Activated T-helper 1 cell treated with Interleukin-2 at 50 U/mL for 16 hours (primary cell): ENCODE data around the gene LIN52.

Experiments used
- DNase-seq: peaks from one replicate; pipeline ENCODE4 v3.0.0-alpha.2; 2020; ENCODE audit warnings: low read depth

LIN52 gene

DNA sequence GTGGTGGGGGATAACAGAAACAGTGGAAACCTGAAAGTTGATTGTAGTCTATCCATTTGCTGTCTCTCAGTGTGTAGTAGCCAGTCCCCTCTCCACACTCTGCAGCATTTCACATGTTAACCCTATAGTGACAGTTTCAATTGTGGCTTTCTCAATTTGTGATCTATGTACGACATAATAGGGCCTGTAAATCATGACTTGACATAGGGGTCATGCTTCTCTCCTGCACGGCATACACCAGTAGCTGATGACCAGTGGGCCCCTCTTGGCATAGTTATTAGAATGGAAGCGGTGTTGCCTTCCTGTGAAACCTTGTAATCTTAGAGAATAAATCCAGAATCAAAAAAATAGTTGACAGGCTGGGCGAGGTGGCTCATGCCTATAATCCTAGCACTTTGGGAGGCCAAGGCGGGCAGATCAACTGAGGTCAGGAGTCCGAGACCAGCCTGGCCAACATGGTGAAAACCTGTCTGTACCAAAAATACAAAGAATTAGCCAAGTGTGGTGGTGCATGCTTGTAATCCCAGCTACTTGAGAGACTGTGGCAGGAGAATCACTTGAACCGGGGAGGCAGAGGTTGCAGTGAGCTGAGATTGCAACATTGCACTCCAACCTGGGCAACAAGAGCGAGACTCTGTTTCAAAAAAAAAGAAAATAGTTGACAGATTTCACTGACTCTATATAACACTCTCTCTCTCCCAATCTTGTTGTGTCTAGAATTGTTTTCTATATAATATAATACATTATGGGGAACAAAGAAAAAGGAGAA, 109.9 kb downstream of the LIN52 start:
- DNase-seq, result no peak

DNA sequence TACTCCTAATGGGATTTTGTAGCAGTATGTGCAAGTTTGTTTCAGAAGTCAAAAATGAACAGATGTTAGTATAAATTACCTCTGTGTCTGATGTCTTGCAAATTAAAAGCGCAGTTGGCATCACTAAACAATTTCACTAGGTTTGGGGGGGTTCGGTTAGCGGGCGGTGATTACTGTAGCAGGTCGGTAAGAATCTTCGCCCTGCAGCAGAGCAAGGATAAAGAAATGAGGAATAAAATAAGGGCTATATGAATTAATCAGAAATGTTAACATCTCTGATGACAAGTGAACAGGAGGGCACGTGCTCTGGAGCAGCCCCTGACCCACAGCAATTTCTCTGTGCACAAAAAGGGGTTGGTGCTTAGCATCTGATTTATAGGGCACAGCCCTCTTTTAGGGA, 110.9 kb downstream of the LIN52 start:
- no peak for DNase-seq

DNA sequence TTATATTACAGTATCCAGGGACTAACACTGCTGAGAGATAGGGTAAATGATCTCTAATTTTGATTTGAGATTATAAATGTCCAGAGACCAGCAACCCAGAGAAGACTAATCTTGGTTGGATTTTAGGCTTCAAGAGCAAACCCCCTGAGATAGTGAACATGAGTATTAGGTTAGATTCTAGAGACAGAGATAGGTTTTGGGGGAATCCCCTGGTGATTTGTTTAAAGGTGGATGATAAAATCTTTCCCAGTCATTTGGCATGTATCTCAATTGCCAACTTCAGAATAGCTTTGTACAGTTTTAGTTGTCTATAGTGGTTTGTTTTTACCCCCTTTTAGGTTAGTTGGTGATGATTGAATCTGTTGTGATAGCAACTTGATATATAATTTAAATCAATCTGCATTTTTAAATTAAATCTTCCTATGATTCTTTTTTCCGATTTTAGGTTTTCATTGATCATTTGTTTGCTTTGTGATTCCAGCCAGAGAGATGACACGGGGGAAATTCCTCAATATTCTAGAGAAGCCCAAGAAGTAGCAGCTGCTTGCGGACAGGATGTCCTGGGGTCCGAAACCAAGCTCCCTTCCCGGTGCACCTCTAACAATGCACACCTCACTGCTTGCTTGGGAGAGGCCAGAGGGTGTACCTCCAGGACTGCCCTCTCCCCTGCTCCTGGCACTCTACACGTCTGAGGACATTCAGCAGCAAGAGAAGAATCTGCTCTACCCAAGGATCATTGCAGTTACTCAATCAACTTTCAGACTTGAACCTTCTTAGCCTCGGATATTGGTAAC, 113.9 kb downstream of the LIN52 start:
- no peak for DNase-seq

DNA sequence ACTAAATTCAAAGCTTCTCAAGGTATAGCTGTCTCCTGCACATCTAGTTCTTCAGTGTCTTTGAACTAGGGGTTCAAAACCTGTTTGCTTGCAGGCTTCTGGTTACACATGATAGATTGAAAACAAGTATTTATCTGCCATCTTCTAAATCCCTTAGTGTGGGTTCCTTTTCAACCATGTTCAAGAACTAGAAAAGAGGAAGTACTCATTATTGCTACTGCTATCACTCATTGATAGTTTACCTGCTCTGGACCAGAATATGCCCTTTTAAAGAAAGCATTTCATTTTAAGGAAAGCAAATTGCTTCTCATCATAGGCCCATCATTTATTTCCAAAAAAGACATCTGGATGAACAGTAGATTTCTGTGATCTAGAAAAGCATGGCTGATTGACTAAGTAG, 117.4 kb downstream of the LIN52 start:
- DNase-seq, result no peak

DNA sequence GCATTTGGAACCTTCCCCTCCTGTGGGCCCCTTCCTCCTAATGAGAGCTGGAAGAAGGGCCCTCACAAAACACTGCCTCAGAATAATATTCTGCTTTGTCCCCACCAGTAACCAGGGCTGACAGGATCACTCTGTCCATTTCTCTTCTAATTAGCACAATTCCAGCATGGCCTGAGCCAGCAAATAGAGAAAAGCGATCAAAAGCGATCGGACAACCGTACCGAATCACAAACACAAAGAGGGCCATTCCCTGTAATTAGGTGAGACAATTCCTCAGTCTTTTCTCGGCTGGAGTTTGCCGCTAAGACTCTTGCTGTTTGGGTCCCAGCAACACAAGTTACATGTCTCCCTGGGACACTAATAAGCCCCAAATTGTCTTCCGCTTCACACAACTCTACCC, 118.9 kb downstream of the LIN52 start:
- DNase-seq, result no peak

DNA sequence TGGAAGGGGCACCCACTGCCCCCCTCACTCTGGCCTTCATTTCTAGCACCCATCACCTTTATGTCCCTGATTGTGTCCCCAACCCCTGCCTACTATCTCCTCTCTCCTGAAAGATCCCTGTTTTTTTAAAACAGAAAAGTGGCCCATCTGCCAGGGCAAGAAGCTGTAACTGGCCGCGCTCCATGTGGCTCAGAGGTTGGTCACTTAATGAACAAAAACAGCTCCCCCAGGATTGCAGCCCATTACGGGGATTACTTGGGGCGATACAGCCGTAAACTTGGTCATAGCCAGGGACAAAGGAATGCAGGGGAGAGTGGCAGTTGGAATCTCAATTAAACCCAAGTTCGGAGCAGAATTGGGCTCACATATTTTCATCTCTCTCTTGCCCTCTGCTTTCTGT, 119.7 kb downstream of the LIN52 start:
- no peak for DNase-seq

DNA sequence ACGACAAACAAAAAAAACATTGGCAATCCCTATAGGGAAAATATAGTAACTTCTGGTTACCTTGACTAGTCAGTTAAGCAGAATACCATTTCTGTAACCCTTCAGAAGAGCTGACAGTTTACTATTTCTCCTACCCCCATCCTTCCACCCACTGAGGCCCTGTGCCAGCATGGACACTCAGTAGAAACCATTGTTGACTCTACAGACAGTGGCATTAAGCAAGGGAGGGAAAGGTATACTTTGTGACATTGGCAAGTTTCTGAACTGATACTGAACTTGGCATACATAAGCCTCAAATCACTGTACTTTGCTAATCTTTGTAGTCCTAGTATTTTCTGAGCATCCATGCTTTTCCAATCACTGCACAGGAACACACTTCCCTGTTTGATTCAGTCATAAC, 121.1 kb downstream of the LIN52 start:
- no peak for DNase-seq

DNA sequence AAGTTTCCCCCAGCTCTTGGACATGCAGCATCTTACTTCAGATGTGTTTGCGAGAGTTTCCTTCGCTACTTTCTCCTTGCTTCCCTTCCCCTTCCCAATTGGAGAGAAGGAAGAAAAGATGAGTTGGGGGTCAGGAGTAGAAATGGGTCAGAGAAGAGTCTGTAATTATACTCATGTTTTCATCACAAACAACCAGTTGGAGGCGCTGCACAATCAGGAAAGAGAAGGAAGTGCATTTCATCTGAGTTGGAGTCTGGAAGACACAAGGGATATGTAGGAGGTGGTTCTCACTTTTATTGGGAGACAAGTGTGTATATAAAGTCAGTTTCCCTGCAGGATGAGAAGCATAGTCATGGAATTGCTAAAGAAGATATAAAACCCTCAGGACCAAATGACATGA, 123.2 kb downstream of the LIN52 start:
- DNase-seq, result no peak

DNA sequence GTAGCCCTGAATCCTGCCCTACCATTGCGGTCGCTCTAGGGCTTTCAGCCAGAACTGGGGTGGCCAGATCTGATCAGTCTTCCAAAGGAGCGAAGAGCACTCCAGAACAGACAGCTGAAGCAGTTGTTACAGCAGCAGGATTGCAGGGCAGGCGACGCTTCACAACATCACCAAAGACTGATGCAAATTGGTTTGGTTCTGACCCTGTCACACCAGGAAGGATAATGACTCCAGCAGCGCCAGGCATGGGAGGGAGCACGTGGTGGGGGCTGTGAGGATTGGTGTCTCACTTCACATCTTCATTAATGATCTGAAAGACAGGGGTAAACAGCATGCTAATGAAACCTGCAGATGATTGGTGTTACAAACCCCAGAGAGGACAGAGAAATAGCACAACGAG, 123.9 kb downstream of the LIN52 start:
- DNase-seq, result no peak

DNA sequence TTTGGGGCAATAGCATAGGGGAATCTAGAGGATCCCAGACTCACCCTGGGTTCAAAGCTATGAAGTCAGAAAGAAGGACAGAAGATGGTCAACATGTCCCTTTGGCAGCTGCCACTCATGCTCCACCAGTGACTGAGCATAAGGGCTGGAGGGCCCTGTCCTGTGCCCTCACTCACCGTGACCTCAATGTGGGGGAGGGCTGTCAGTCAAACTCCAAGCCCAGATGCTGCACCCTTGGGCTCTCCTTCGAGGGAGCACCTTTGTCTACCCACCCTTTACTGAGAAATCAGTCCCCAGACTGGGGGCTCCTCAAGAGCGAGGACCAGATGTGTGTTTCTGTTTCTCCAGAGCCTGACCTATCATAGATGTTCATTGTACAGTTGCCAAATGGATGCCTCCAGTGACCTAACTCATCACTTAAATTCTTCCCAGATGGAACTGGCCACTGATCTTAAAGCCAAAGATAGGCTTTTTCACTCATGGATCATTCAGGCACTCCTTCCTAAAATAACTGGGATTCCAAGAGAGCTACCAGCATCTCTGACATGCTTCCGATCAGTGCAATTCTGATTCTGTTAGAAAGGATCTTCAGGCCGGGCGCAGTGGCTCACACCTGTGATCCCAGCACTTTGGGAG, 127.3 kb downstream of the LIN52 start:
- no peak for DNase-seq

DNA sequence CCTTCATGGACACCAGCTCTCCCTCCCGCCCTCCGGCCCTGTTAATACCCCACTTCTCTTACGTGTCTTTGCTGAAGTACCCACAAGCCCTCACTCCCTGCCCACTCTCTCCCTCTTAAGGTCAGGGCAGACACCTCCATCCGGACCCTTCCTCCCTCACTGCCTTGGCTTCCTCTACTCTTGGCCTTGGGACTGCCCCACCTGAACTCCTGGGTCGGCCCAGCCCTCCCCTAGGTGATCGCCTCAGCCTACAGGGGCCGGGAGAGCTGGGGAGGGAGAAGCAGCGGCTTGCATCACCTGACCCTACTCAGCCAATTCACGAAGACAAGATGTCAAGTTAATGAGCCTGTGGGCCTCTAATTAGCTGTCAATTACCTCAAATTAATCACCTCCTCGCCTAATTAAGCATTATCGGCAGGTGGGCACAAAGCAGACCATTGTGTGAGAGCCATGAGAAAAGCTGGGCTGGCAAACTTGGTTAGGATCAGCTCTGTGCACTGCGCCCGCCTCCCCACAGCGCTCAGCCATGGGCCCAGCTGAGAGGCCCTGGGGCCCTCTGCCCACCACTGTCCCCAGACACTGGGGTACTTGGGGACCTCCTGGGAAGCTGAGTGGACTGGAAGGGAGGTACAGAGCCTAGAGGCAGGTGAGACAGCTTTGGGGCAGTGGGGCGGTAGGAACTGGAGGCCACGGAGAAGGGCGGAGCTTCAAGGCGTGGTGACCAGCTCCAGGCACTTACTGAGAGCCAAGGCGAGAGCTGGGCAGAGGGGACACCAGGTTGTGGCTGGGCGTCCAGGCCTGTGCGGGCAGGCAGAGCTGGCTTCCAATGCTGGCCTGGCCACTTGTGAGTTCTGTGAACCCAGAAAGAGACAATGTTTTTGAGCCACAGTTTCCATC, 129.4 kb downstream of the LIN52 start:
- DNase-seq, result no peak

DNA sequence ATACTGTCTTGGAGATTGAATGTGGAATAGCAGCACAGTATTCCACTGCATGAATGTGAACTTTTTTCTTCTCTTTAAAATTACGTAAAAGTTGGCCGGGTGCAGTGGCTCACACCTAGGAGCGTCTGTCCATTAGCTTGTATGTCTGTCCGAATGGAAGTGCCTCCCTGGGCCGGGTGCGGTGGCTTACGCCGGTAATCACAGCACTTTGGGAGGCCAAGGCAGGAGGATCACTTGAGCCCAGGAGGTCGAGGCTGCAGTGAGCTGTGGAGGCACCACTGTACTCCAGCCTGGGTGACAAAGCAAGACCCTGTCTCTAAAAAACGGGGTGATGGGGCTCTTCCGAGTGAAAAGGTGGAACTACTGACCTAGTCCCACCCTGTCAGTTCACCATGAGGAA, 131.9 kb downstream of the LIN52 start:
- DNase-seq, result no peak

DNA sequence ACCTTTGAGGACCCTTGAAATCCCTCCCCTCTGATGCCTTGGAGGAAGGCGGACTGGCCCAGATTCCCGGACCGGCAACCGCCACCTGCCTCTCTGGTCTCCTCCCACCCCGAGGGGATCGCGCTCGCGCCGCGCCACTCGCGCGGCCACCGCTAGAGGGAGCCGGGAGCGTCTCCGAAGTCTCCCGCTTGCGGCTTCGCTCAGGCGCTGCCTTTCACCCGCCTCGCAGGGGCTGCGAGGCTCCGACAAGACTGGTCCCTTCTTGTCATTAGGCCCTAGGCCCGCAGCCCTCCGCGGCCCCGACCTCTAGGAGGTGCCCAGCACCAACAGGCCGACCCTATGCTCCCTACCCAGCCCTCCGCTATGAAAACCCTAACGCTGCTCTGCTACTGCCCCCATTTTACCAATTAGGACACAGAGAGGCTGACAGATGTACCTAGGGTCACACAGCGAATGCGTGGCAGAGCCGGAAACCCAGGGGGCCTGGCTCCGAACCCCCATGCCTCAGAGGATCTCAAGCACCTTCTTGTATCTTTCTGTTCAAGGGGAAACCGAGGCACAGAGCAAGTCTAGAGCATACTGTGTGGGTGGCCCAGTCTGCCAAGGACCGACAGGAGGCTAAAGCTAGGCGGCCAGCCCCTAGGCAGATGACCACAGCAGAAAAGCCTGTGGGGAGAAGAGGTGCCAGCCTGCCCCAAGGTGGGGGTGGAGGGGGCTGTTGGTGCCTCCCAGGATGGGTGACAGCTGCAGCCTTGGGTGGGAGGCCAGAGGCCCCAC, 133.1 kb downstream of the LIN52 start:
- DNase-seq, result peak; percentile 52

DNA sequence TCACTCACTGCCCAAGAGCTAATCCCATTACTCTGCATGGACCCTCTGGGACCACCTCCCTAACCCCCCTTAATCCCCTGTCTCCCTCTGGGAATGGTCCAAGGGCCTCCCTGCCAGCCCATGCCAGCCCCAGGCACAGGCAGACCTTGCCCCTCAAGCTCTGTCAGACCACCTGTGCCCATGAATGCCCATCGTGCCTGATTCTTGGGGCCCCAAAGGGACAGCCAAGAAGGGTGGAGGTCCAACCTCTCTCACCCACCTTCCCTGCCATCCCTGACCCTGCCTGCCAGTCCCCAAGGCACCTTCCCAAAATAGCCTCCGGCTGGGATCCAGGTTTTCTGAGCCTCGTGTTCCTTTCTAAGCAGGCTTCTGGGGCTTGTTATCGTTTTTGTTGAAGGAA, 133.7 kb downstream of the LIN52 start:
- no peak for DNase-seq

DNA sequence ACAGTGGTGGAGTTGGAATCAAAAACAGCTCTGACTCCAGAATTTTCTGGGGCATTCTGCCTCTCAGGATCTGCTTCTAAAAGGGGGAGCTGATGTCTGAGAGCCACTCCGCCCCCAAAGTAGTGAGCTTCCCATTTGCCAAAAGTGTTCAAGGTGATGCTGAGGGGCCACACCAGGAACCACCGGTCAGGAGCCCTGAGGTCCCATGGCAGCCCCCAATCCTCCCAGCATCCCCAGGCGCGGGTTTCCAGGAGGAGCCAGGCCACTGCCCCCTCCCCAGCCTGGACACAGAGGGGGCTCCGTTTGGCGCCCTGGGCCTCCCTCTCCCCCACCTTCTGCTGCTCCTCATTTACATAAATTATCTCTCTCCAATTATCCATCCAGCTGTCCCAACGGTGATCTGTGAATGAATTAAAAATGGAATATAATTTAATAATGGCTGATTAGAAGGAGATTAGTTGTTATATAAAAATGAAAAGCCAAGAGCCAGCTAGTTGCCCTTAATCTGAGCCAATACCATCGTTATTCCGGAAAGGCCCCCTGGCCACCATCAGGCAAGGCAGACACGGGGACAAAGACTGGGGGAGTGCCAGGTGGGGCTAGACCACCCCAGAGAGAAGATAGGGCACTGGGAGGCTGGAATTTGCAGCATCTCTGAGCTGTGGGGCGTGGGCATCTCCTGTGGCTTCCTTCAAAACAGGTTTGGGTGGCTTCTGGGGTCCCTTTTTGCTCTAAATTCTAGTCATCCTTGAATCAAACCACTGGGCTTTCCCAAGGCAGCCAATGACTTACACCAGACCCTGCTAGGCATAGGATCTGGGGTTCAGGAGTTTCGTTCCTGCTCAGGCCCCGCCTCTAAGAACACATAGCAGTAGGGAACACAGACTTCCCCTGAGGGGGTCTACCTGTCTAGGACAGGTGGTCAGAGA, 134.8 kb downstream of the LIN52 start:
- no peak for DNase-seq

DNA sequence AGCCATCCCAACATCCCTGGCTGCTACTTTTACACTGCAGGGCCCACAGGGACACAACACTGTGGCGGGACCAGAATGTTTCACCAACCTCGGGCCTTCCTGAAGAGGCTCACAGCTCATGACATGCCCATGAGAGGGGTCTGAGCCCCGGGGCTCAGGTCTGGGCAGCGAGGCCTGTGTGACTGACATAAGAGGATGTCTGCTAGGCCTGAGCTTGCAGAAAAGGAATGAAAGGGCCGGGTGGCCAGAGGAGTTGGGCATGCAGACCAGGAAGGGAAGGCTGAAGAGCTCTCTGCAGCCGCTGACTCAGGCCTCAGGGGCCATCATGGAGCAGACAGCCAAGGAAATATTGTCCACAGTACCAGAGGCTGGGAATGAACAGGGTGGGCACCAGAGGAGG, 136.2 kb downstream of the LIN52 start:
- DNase-seq, result no peak

DNA sequence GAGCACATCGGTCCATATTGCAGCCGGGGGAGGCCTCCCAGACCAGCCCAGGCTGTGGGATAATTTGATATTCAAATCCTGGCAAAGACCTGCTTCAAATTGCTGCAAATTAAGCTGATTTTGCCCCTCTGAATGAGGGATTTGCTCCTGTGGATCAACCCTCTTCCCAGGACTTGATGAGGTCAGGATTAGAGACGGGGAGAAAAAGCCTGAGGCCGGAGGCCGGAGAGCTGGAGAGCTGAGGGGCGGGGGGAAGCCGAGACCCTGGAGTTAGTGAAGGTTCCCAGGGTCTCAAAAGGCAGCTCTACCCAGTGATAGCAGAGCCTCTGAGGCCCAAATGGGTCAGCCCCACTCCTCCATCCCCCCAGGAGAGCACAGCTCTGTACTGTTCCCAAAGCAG, 137.0 kb downstream of the LIN52 start:
- no peak for DNase-seq

DNA sequence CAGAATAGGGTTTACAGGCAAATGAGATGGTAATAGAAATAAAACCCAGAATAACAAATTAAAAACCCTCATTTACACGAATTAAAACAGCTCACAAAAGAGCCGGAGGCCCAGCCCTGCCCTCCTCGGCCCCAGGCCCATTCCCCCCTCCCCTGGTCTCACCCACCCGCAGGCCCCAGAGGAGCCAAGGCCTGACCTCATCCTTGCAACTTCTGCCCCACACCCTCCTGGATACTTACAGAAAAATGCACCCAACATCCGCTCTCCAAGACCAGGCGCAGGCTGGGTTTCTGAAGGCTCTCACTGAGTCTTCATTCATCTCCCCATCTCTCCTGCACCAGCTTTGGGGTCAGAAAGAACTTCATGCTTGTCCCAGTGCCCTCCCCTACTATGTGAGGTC, 138.3 kb downstream of the LIN52 start:
- no peak for DNase-seq

DNA sequence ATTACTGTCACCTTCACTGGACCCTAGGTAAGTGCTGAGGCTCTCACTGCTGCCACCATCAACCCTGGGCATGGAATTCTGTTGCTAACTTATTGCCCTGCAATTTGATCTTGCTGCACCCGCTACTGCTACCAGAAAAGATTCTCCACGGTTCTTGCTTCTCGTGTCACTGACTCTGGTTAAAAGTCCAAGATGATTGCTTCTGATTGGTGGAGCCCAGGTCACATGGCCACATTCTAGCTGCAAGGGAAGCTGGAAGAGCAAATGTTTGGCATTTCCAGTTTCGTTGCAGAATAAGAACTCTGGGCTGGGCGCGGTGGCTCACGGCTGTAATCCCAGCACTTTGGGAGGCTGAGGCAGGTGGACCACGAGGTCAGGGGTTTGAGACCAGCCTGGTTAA, 147.0 kb downstream of the LIN52 start:
- DNase-seq, result no peak

DNA sequence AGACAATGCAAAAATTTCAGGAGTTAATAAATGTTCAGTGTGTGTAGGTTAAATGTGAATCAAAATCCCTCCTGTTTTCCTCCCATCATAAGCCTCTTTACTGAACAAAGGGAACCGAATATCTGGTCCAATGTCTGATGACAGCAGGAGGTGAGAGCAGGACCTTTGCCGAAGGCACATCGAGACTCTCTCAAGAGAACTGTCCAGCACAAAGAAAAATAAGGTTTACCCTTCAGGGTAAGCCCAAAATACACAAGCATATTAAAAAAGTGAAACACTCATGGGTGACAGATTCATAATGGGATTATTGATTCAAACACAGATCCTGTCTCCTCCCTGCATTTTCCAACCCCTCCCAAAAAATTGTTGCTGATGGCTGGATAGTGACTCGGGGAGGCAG, 150.3 kb downstream of the LIN52 start:
- no peak for DNase-seq
